ENCODE data around the gene AUTS2.

GRCh38 chr7:70592171-70592570 is 993.9 kb downstream of the AUTS2 start:
- TF ChIP-seq CTCF (IDR thresholded peaks at IDR 0.05) = no peak
- no peak for TF ChIP-seq REST (IDR thresholded peaks at IDR 0.05; ENCODE audit: insufficient read depth in 1 of 2, low read depth in 2 of 2, low read length in 1 of 2)
- no peak for TF ChIP-seq POLR2AphosphoS5 (IDR thresholded peaks at IDR 0.05; ENCODE audit: low read depth, low read length)

Data from Panc1 (cell line).